ENCODE results near the gene OLA1.

Gene OLA1

DNA sequence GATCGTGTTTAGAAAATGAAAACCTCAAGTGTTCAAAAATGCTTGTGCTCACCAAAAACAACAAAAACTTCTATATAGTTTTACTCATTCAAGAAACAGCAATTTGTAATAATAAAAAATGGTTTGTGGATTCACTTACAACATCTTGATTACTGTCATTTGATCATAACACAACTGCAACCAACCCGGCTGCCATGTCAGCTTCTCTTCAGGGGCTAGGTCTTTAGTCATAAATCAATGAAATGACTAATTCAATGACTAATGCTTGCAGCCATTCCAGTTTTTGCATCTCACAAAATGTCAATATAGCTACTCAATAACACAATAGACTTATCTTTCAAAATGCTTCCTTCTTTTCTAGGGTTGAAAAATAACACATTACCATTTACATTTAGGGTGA is 128.0 kb downstream of the OLA1 start:
- H3K9ac ChIP-seq (ENCODE audit: low read length): no peak overlapping the region
- no peak overlapping the region for H2AFZ ChIP-seq (ENCODE audit: low read depth, low read length, severe bottlenecking)
- TF ChIP-seq CTCF (IDR thresholded peaks at IDR 0.05; ENCODE audit: insufficient read depth, low read length, poor library complexity, severe bottlenecking): no peak
- TF ChIP-seq EZH2phosphoT487 (conservative IDR thresholded peaks at IDR 0.05; ENCODE audit: low read length): no peak
- no peaks in the 10 kb centered on the region for H4K20me1 ChIP-seq (ENCODE audit: low read depth, low read length)
- H3K36me3 ChIP-seq (ENCODE audit: low read length): peaks cover 3% of the 10 kb centered on the region; the same call in 1 of the 2 replicates
- peaks cover 3% of the 10 kb centered on the region; the same call in 1 of the 2 replicates for H3F3A ChIP-seq (ENCODE audit: insufficient read depth)
- H3K4me2 ChIP-seq (ENCODE audit: low read depth, low read length, poor library complexity, severe bottlenecking): no peak overlapping the region
- H3K27ac ChIP-seq (ENCODE audit: low read depth, low read length): no peak overlapping the region
- no peaks in the 10 kb centered on the region for H3K9me3 ChIP-seq (ENCODE audit: insufficient read depth, low read length)
- no peak overlapping the region for H3K4me3 ChIP-seq (ENCODE audit: insufficient read depth, low read length, poor library complexity, severe bottlenecking)
- no peaks in the 10 kb centered on the region for H3K27me3 ChIP-seq (ENCODE audit: low read length)
- no peaks in the 10 kb centered on the region for H3K9me2 ChIP-seq (replicated peaks; ENCODE audit: insufficient read depth, low read length)
- no peaks in the 10 kb centered on the region for H3K79me2 ChIP-seq (ENCODE audit: insufficient read depth, low read length)

DNA sequence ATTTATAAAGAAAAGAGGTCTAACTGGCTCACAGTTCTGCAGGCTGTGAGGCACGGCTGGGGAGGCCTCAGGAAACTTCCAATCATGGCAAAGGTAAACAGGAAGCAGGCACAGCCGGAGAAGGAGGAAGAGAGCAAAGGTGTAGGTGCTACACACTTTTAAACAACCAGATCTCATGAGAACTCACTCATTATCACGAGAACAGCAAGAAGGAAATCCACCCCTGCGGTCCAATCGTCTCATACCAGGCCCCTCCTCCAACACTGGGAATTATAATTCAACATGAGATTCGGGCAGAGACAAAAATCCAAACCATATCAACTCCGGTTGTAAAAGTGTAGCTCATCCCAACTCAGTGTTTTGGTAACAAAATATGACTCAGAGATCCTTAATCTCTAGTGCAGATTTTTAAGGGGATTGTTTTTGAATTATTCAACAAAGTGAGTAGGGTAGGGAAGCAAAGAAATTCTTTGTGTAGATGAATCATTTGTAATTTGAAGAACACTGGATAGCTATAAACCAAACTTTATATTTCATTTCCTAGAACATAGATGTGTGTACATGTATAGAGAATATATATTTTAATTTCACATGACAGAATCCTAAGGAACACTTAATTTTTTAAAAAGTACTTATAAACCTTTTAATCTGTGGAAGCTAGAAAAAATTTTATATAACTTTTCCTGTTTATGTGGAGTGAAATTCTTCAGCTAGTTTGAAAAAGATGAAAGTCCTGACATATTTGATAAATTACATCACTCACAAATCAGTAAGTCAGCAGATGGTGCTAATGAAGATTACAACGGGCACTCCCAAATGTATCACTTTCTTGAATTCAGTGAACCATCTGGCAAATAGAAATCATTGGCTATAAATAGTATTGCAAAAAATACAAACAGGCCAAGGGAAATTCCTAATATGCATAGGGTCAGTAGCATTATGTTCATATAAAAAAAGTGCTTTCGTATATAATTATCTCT is 130.1 kb downstream of the OLA1 start:
- TF ChIP-seq CTCF (IDR thresholded peaks at IDR 0.05; ENCODE audit: insufficient read depth, low read length, poor library complexity, severe bottlenecking) (no peak), EZH2phosphoT487 (conservative IDR thresholded peaks at IDR 0.05; ENCODE audit: low read length) (no peak)
- no peaks in the 10 kb centered on the region for H3K27me3 ChIP-seq (ENCODE audit: low read length)
- H3K27ac ChIP-seq (ENCODE audit: low read depth, low read length): no peak overlapping the region
- H3F3A ChIP-seq (ENCODE audit: insufficient read depth): peaks cover 3% of the 10 kb centered on the region; the same call in 1 of the 2 replicates
- H3K9me2 ChIP-seq (replicated peaks; ENCODE audit: insufficient read depth, low read length): no peaks in the 10 kb centered on the region
- no peaks in the 10 kb centered on the region for H3K9me3 ChIP-seq (ENCODE audit: insufficient read depth, low read length)
- peaks cover 3% of the 10 kb centered on the region; the same call in 1 of the 2 replicates for H3K36me3 ChIP-seq (ENCODE audit: low read length)
- H3K9ac ChIP-seq (ENCODE audit: low read length): no peak overlapping the region
- H2AFZ ChIP-seq (ENCODE audit: low read depth, low read length, severe bottlenecking): no peak overlapping the region
- no peaks in the 10 kb centered on the region for H4K20me1 ChIP-seq (ENCODE audit: low read depth, low read length)
- H3K4me2 ChIP-seq (ENCODE audit: low read depth, low read length, poor library complexity, severe bottlenecking): no peak overlapping the region
- H3K4me3 ChIP-seq (ENCODE audit: insufficient read depth, low read length, poor library complexity, severe bottlenecking): no peak overlapping the region
- no peaks in the 10 kb centered on the region for H3K79me2 ChIP-seq (ENCODE audit: insufficient read depth, low read length)

- Histone ChIP-seq H3K9ac (ENCODE audit: low read length) (no peak overlapping the region), H3K4me3 (ENCODE audit: insufficient read depth, low read length, poor library complexity, severe bottlenecking) (no peak overlapping the region), H3K27me3 (ENCODE audit: low read length) (no peaks in the 10 kb centered on the region), H3K27ac (ENCODE audit: low read depth, low read length) (no peak overlapping the region), H3K79me2 (ENCODE audit: insufficient read depth, low read length) (no peaks in the 10 kb centered on the region), H3K36me3 (ENCODE audit: low read length) (no peaks in the 10 kb centered on the region; the same call in 1 of the 2 replicates), H3F3A (ENCODE audit: insufficient read depth) (peaks cover 11% of the 10 kb centered on the region; the same call in 1 of the 2 replicates), H3K4me2 (ENCODE audit: low read depth, low read length, poor library complexity, severe bottlenecking) (no peak overlapping the region), H3K9me3 (ENCODE audit: insufficient read depth, low read length) (no peaks in the 10 kb centered on the region), H2AFZ (ENCODE audit: low read depth, low read length, severe bottlenecking) (no peak overlapping the region), H3K9me2 (replicated peaks; ENCODE audit: insufficient read depth, low read length) (no peaks in the 10 kb centered on the region), H4K20me1 (ENCODE audit: low read depth, low read length) (no peaks in the 10 kb centered on the region; the same call in 1 of the 2 replicates)
- TF ChIP-seq EZH2phosphoT487 (conservative IDR thresholded peaks at IDR 0.05; ENCODE audit: low read length): no peak
- no peak for TF ChIP-seq CTCF (IDR thresholded peaks at IDR 0.05; ENCODE audit: insufficient read depth, low read length, poor library complexity, severe bottlenecking)
Measured at GRCh38 chr2:174112073-174112472, 136.3 kb downstream of the OLA1 start.
